Muscle of leg (tissue), 16 donors: ENCODE measurements around the gene SLC27A3. TPM values are rescaled to one million over a fixed set of nuclear protein-coding genes. Genes with fewer than 3 reads are reported as not detected.

Experiments used
- DNase-seq: peaks from one replicate; pipeline ENCODE4 v3.0.0; 2013
- H3K27ac ChIP-seq: one replicate; pipeline ENCODE4 v1.5.1; 2013; ENCODE audit warnings: mild to moderate bottlenecking, low read length, control low read depth
- H3K27me3 ChIP-seq: one replicate; pipeline ENCODE4 v1.6.1; 2013; ENCODE audit warnings: low read length; ENCODE audit not compliant: control insufficient read depth, insufficient read depth
- H3K36me3 ChIP-seq: one replicate; pipeline ENCODE4 v1.6.1; 2013; ENCODE audit warnings: low read length; ENCODE audit not compliant: control insufficient read depth, insufficient read depth
- H3K4me1 ChIP-seq: one replicate; pipeline ENCODE4 v1.6.1; 2013; ENCODE audit warnings: low read length; ENCODE audit not compliant: control insufficient read depth, insufficient read depth
- H3K4me3 ChIP-seq: one replicate; pipeline ENCODE4 v1.5.1; 2013; ENCODE audit warnings: low read length, control low read depth
- H3K9me3 ChIP-seq: replicated peaks from 2 replicates; pipeline ENCODE4 v1.6.1; 2013; ENCODE audit warnings: low read depth, low read length; ENCODE audit not compliant: control insufficient read depth
- WGBS: methylation state at CpG from one replicate; pipeline ENCODE4 v1.1.5; 2013; ENCODE audit warnings: missing lambda C conversion rate; ENCODE audit not compliant: insufficient coverage; 5-methylcytosine and 5-hydroxymethylcytosine counted together
- long read RNA-seq, 11 donors: transcript quantifications; one replicate each; lab custom pipeline, GENCODE V29; 2026
- polyA plus RNA-seq, 8 donors: library from polyadenylated mRNA; unstranded; fragments of 120-200 nt; gene quantifications; one replicate each; pipeline versions ENCODE4 v1.2.1 to v1.2.3, GENCODE V29; 2013; ENCODE audit warnings: inconsistent platforms in 1 of 8, low replicate concordance in 1 of 8; ENCODE audit not compliant: insufficient read length in 8 of 8, insufficient read depth in 1 of 8
- total RNA-seq: library from RNA; stranded (reverse); fragments of 120-200 nt; gene quantifications from one replicate; pipeline ENCODE4 v1.2.4, GENCODE V29; 2013

The SLC27A3 gene, protein sequence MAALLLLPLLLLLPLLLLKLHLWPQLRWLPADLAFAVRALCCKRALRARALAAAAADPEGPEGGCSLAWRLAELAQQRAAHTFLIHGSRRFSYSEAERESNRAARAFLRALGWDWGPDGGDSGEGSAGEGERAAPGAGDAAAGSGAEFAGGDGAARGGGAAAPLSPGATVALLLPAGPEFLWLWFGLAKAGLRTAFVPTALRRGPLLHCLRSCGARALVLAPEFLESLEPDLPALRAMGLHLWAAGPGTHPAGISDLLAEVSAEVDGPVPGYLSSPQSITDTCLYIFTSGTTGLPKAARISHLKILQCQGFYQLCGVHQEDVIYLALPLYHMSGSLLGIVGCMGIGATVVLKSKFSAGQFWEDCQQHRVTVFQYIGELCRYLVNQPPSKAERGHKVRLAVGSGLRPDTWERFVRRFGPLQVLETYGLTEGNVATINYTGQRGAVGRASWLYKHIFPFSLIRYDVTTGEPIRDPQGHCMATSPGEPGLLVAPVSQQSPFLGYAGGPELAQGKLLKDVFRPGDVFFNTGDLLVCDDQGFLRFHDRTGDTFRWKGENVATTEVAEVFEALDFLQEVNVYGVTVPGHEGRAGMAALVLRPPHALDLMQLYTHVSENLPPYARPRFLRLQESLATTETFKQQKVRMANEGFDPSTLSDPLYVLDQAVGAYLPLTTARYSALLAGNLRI
- total RNA-seq (24.2 TPM), polyA plus RNA-seq (10 to 100 TPM; 17.7 to 32.7 (median 26.2) TPM)
- long read RNA-seq, donor 1, partial matches to known transcripts: 0 of 2 reads
- long read RNA-seq, donor 1, other reads (novel, unspliced or antisense): 0 of 2 reads
- long read RNA-seq, donor 2: 0 reads
- long read RNA-seq, donor 3, transcript SLC27A3-201 (10 exons, 3,351 nt): major isoform, 6 of 7 reads
- long read RNA-seq, donor 3, partial matches to known transcripts: 0 of 7 reads
- long read RNA-seq, donor 3, other reads (novel, unspliced or antisense): 0 of 7 reads
- long read RNA-seq, donor 4, partial matches to known transcripts: 0 of 1 reads
- long read RNA-seq, donor 4, other reads (novel, unspliced or antisense): 0 of 1 reads
- long read RNA-seq, donor 5, transcript SLC27A3-201 (10 exons, 3,351 nt): major isoform, 7 of 8 reads
- long read RNA-seq, donor 5, partial matches to known transcripts: 0 of 8 reads
- long read RNA-seq, donor 5, other reads (novel, unspliced or antisense): 0 of 8 reads
- long read RNA-seq, donor 6, partial matches to known transcripts: 6 of 9 reads
- long read RNA-seq, donor 6, other reads (novel, unspliced or antisense): 0 of 9 reads
- long read RNA-seq, donor 7, partial matches to known transcripts: 0 of 5 reads
- long read RNA-seq, donor 7, other reads (novel, unspliced or antisense): 0 of 5 reads
- long read RNA-seq, donor 8, partial matches to known transcripts: 0 of 2 reads
- long read RNA-seq, donor 8, other reads (novel, unspliced or antisense): 0 of 2 reads
- long read RNA-seq, donor 9, partial matches to known transcripts: 0 of 3 reads
- long read RNA-seq, donor 9, other reads (novel, unspliced or antisense): 0 of 3 reads
- long read RNA-seq, donor 10, partial matches to known transcripts: 0 of 5 reads
- long read RNA-seq, donor 10, other reads (novel, unspliced or antisense): 0 of 5 reads
- long read RNA-seq, donor 11, partial matches to known transcripts: 0 of 2 reads
- long read RNA-seq, donor 11, other reads (novel, unspliced or antisense): 0 of 2 reads

DNA sequence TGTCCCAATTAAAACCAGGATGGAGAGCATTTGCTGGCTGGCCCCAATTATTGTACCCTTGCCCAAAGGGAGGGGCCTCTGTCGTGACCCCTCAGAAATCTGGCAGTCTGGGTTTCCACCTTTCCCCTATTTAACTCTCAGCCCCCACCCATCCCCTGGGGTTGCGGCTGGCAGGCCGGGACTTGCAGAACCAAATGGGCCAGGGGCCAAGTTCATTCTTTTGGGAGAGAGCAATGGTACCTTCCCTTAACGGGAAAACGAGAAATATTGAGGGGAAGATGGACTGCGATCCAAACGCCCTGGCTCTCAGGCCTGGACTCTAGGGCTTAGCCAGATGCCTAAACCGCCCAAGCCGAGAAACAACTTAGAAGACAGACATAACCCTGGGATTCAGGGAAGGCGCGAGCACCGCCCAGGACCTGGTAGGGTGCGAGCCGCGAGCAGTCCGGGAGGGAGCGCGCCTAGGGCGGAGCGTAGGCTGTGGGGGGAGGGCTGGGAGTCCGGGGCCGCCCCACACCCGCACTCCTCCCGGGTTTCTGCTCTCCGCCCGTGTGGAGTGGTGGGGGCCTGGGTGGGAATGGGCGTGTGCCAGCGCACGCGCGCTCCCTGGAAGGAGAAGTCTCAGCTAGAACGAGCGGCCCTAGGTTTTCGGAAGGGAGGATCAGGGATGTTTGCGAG is at the start of gene SLC27A3:
Gene SLC27A3 (plus strand): TSS at position 628 of the 678 bp plus-strand sequence. CDS start 91 bp downstream, outside the sequence.
- Histone ChIP-seq H3K27ac (peak within 1 kb of the TSS; percentile 89), H3K27me3 (no peaks in the 10 kb centered on the region), H3K36me3 (peaks cover 53% of the 10 kb centered on the region), H3K9me3 (no peaks in the 10 kb centered on the region), H3K4me1 (peaks cover 52% of the 10 kb centered on the region), H3K4me3 (peak within 1 kb of the TSS; percentile 70)
- WGBS: under 1% methylated on average over 33 of the region's 35 CpGs
- DNase-seq: peak; percentile 93

DNA sequence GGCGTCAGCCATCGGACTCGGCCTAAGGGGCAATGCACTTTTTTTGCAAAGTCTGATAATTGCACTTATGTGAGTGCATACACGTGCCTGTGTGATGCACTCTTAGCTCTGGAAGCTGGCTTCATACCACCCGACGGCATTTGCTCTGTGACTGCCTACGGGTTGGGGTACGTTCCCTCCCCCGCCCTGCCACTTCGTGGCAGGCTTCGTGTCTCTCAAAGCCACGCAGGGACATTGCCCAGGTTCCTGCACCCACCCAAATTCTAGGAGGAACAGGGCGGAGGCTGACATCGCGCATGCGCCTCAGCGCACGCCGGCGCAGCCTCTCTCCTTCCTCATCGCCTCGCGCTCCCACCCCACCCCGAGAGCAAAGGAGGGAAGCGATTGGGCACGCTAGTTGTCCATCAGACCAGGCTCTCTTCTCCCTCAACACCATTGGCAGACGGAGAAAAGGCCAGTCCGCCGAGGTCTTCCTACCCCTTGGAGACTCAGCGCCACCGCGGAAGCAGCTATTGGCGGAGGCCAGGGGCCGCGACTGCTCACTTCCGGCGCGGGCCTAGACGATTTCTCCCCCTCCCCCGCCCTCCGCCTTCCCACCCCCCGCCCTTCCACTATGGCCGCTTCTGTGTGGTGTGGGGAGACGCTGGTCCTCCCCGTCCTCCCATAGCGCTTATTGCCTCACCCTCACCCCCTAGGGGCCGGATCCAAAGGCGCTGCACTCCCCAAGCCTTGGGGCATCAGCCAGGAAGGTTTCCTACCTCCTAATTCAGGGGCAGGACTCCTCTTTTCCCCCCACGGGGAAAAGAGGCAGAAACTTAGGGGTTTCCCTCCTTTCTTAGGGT is 47.5 kb upstream of the SLC27A3 start, which contains the start of gene INTS3:
Gene INTS3 (plus strand): TSS at position 588 of the 842 bp plus-strand sequence. CDS start 585 bp downstream, outside the sequence.
- peak; percentile 100 for DNase-seq
- Histone ChIP-seq H3K27me3 (no peaks in the 10 kb centered on the region), H3K27ac (peak within 1 kb of the TSS; percentile 98), H3K4me1 (peaks cover 10% of the 10 kb centered on the region), H3K36me3 (peaks cover 9% of the 10 kb centered on the region), H3K9me3 (no peaks in the 10 kb centered on the region), H3K4me3 (peak within 1 kb of the TSS; percentile 95)
- WGBS: 0% methylated on average over 24 of the region's 49 CpGs

DNA sequence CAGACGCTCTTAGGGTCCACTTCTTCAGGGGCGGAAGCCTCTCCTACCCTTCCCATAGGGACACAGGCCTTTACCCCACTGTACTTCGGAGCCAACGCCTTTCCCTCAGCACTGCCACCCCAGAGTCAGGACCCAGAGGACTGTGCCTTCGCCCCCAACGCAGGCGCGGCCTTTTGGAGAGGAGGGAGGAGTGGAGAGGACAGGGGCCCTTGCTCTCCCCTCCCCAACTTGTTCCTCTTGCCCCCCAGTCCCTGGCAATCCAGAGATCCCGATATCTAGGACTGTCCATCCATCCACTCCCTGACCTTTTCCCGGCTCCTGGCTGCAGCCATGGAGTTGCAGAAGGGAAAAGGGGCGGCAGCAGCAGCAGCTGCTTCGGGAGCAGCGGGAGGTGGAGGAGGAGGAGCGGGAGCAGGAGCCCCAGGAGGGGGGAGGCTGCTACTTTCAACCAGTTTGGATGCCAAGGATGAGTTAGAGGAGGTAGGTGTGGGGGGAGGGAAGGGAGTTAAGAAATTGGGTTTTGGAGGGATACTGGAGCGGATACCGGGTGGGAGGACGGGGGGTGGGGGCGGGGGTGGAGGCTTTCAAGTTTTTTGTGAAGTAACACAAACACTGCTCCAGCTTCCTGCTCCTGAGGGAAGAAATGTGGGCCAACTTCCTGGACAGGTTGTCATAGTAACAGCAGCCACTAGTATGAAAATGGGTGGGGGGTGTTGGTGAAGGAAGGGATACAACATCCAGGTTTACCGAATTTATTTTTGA is 46.7 kb upstream of the SLC27A3 start:
- H3K27me3 ChIP-seq: no peaks in the 10 kb centered on the region
- 0% methylated on average over 5 of the region's 19 CpGs for WGBS
- peak; percentile 84 for DNase-seq

DNA sequence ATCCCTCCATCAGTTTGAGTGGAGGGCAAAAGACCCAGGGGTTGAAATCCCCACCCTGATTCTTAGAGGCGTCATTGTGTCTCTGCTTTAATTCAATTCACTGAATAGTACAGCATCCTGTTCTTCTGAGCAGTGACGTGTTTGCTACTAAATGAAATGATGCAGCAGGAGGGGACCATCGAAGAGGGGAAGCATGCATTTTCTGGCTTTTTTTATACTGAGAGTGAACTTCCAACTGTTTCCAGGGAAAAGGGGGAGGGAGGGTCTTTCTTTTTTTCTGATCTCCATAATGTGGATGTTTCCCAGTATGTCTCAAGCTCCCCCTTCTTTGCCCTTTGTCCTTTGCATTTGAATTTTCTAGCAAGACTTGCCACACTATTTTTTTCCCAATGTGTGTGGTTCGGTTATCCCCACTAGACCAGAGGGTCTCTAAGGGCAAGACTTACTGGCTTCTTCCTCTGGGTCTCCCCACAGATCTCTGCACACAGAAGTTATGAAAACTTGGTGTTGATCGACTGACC is 44.7 kb upstream of the SLC27A3 start:
- Histone ChIP-seq H3K4me1 (peaks cover 10% of the 10 kb centered on the region), H3K27me3 (no peaks in the 10 kb centered on the region), H3K4me3 (no peak overlapping the region), H3K36me3 (peaks cover 16% of the 10 kb centered on the region), H3K27ac (peak overlapping the region; percentile 82), H3K9me3 (no peaks in the 10 kb centered on the region)
- WGBS: no CpG with 5 or more reads among the region's 5 CpGs
- no peak for DNase-seq

More for the DNA sequence above, 46.7 kb upstream of the SLC27A3 start:
- Histone ChIP-seq H3K4me1 (peaks cover 10% of the 10 kb centered on the region), H3K4me3 (peak overlapping the region; percentile 95), H3K27ac (peak overlapping the region; percentile 98), H3K9me3 (no peaks in the 10 kb centered on the region), H3K36me3 (peaks cover 11% of the 10 kb centered on the region)

DNA sequence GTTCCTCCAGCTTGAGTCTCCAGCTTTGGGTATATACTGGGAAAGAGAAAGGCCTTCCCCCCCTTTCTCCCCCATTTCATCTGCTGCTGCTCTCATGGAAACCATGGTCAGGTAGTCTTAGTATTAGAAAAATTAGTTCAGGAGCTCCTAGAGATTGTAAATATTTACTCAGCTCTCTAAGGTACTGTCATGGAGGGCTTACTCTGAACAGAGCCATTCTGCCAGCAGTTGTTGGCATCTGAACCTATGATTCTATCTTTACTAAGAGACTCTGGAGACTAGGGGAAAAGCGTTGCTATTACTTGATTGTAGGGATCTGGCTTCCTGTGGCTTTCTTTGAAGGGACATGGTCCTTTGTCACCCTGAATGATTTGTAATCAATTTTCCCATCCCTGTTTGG is 41.2 kb upstream of the SLC27A3 start:
- DNase-seq: no peak
- Histone ChIP-seq H3K4me3 (no peak overlapping the region), H3K27ac (no peak overlapping the region), H3K9me3 (no peaks in the 10 kb centered on the region), H3K27me3 (no peaks in the 10 kb centered on the region), H3K4me1 (peaks cover 7% of the 10 kb centered on the region), H3K36me3 (peaks cover 23% of the 10 kb centered on the region)
- WGBS: no CpG with 5 or more reads among the region's 1 CpG

DNA sequence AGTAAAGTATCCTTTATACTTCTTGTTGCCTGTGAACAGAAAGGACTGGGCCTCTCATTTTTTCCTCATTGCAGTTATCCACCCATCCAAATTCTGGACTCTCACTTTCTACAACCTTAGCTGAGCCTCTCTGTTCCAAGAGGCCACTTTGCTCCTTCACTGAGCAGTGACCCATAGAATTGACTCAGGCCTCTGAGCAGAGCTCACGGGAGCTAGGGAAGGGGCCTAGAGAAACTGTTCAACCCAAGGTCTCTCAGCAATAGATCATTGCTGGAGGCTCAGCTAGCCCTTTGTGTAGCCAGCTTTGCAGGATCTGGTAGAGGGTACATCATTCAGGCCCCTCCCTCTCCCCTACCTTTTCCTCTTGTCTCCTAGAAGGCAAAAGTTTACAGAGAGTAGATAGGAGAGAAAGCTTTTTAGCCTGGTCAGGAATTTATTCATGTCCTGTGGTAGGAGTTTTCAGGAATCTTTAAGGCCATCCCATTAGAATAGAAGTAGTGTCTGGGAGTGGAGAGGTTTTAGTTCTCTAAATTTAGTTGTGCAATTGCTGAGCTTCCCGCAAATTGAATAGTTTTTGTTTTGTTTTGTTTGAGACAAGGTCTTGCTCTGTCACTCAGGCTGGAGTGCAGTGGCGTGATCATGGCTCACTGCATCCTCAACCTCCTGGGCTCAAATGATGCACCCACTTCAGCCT is 40.7 kb upstream of the SLC27A3 start:
- DNase-seq: no peak
- H3K9me3 ChIP-seq: no peaks in the 10 kb centered on the region
- WGBS: 86% methylated on average over 1 of the region's 3 CpGs
- no peak overlapping the region for H3K27ac ChIP-seq
- H3K4me3 ChIP-seq: no peak overlapping the region
- peaks cover 23% of the 10 kb centered on the region for H3K36me3 ChIP-seq
- peaks cover 1% of the 10 kb centered on the region for H3K4me1 ChIP-seq
- H3K27me3 ChIP-seq: no peaks in the 10 kb centered on the region

DNA sequence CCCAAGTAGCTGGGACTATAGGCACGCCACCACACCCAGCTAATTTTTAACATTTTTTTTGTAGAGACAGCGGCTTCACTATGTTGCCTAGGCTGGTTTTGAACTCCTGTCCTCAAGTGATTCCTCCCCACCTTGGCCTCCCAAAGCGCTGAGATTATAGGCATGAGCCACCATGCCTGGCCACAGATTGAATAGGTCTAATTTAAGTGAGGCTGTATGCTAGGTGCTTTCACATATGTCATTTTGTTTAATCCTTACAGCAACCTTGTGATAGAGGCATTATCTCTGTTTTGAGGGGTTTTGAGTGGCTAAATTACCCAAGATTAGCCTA is 40.2 kb upstream of the SLC27A3 start:
- peaks cover 23% of the 10 kb centered on the region for H3K36me3 ChIP-seq
- no peak overlapping the region for H3K27ac ChIP-seq
- no peak overlapping the region for H3K4me3 ChIP-seq
- no peak for DNase-seq
- H3K27me3 ChIP-seq: no peaks in the 10 kb centered on the region
- no peaks in the 10 kb centered on the region for H3K9me3 ChIP-seq
- no peaks in the 10 kb centered on the region for H3K4me1 ChIP-seq
- 100% methylated on average over 1 of the region's 3 CpGs for WGBS
